Mesendoderm (in vitro differentiated cells): ENCODE results near the gene TBC1D19.
"Not testable (repeated sequence)": the region's sequence is repeated elsewhere in the genome, so short reads cannot be mapped to it uniquely, and the experiment has no call there.

ENCODE experiments used
- DNase-seq: peaks from one replicate; pipeline ENCODE4 v3.0.0; 2013
- H2AK5ac ChIP-seq: 2 replicates; pipeline ENCODE4 v1.6.1; 2013; ENCODE audit warnings: low read length, inconsistent platforms
- H2BK120ac ChIP-seq: 2 replicates; pipeline ENCODE4 v1.6.1; 2013; ENCODE audit warnings: low read depth, mild to moderate bottlenecking, low read length, moderate library complexity, mixed read lengths
- H2BK15ac ChIP-seq: replicated peaks from 2 replicates; pipeline ENCODE4 v1.6.1; 2013; ENCODE audit warnings: low read depth, mild to moderate bottlenecking, moderate library complexity
- H2BK5ac ChIP-seq: 2 replicates; pipeline ENCODE4 v1.6.1; 2013; ENCODE audit warnings: low read length, inconsistent platforms
- H3K18ac ChIP-seq: 2 replicates; pipeline ENCODE4 v1.6.1; 2013; ENCODE audit warnings: mild to moderate bottlenecking, low read length, mixed read lengths
- H3K23ac ChIP-seq: one replicate; pipeline ENCODE4 v1.6.1; 2013; ENCODE audit warnings: low read length
- H3K27ac ChIP-seq: 2 replicates; pipeline ENCODE4 v1.5.1; 2013; ENCODE audit warnings: low read depth, mild to moderate bottlenecking, inconsistent platforms, low read length, moderate library complexity
- H3K27me3 ChIP-seq: 2 replicates; pipeline ENCODE4 v1.6.1; 2013; ENCODE audit warnings: low read length, control low read depth, mild to moderate bottlenecking, inconsistent platforms; ENCODE audit not compliant: insufficient read depth, poor library complexity
- H3K36me3 ChIP-seq: 2 replicates; pipeline ENCODE4 v1.6.1; 2013; ENCODE audit warnings: low read length, inconsistent platforms; ENCODE audit not compliant: control insufficient read depth, insufficient read depth
- H3K4ac ChIP-seq: one replicate; pipeline ENCODE4 v1.6.1; 2013; ENCODE audit warnings: low read depth, mild to moderate bottlenecking, low read length, moderate library complexity
- H3K4me1 ChIP-seq: 2 replicates; pipeline ENCODE4 v1.6.1; 2013; ENCODE audit warnings: low read depth, low read length, inconsistent platforms; ENCODE audit not compliant: control insufficient read depth
- H3K4me2 ChIP-seq: 2 replicates; pipeline ENCODE4 v1.6.1; 2013; ENCODE audit warnings: low read length
- H3K4me3 ChIP-seq: 2 replicates; pipeline ENCODE4 v1.5.1; 2013; ENCODE audit warnings: mild to moderate bottlenecking, low read length
- H3K56ac ChIP-seq: one replicate; pipeline ENCODE4 v1.6.1; 2013; ENCODE audit warnings: low read length
- H3K79me1 ChIP-seq: 2 replicates; pipeline ENCODE4 v1.6.1; 2013; ENCODE audit warnings: low read length, inconsistent platforms
- H3K79me2 ChIP-seq: 2 replicates; pipeline ENCODE4 v1.6.1; 2013; ENCODE audit warnings: mild to moderate bottlenecking, low read length; ENCODE audit not compliant: control insufficient read depth, insufficient read depth
- H3K9ac ChIP-seq: 2 replicates; pipeline ENCODE4 v1.6.1; 2013; ENCODE audit warnings: low read length, inconsistent platforms
- H4K5ac ChIP-seq: one replicate; pipeline ENCODE4 v1.6.1; 2013; ENCODE audit warnings: low read length
- H4K8ac ChIP-seq: one replicate; pipeline ENCODE4 v1.6.1; 2013; ENCODE audit warnings: low read depth, mild to moderate bottlenecking, control low read depth, low read length, moderate library complexity
- WGBS: extraction: QIAGEN DNeasy Blood & Tissue Kit; methylation state at CpG from one replicate; pipeline ENCODE4 v1.1.7; 2013; ENCODE audit warnings: low lambda C conversion rate, missing lambda C conversion rate; ENCODE audit not compliant: insufficient coverage; ENCODE audit errors: extremely low coverage; 5-methylcytosine and 5-hydroxymethylcytosine counted together

TBC1D19 gene

GRCh38 chr4:26576231-26576739 lies 7.6 kb upstream of the TBC1D19 start:
- peak; percentile 21 for DNase-seq
- Histone ChIP-seq H3K27ac (no peak overlapping the region), H2BK5ac (no peak overlapping the region), H3K36me3 (no peaks in the 10 kb centered on the region), H3K9ac (no peak overlapping the region), H3K79me1 (no peaks in the 10 kb centered on the region), H3K4me2 (no peak overlapping the region), H3K27me3 (no peaks in the 10 kb centered on the region), H2AK5ac (no peak overlapping the region), H3K79me2 (no peaks in the 10 kb centered on the region), H4K5ac (no peak overlapping the region), H3K56ac (no peak overlapping the region), H3K4me3 (no peak overlapping the region), H4K8ac (no peak overlapping the region), H3K18ac (no peak overlapping the region), H2BK15ac (no peak overlapping the region), H2BK120ac (no peak overlapping the region), H3K4ac (no peak overlapping the region), H3K4me1 (no peaks in the 10 kb centered on the region), H3K23ac (no peak overlapping the region)
- no CpG with 5 or more reads among the region's 7 CpGs for WGBS

DNA sequence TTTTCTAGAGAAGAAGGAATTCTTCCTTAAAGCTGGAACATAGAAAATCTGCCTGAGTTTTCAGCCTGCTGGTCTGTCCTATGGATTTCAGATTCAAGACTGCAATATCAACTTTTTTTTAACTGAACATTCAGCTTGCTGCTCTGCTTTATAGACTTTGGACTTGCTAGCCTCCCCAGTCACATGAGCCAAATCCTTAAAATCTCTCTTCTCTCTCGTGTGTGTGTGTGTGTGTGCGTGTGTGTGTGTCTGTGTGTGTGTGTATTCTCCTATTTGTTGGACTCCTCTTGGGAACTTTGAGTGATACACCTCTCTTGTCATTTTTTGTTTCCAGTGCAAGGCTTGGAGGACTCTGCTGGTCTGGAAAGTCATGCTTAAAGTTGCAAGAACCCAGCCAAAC lies 6.8 kb upstream of the TBC1D19 start:
- H3K9ac ChIP-seq, result no peak overlapping the region
- DNase-seq, result no peak
- no peak overlapping the region for H3K4me2 ChIP-seq
- H3K56ac ChIP-seq, result no peak overlapping the region
- no peak overlapping the region for H2BK5ac ChIP-seq
- no peak overlapping the region for H3K4ac ChIP-seq
- H4K8ac ChIP-seq, result no peak overlapping the region
- H4K5ac ChIP-seq, result no peak overlapping the region
- no peaks in the 10 kb centered on the region for H3K4me1 ChIP-seq
- H3K27me3 ChIP-seq, result no peaks in the 10 kb centered on the region
- WGBS, result no CpG with 5 or more reads among the region's 2 CpGs
- no peaks in the 10 kb centered on the region for H3K79me1 ChIP-seq
- H2BK15ac ChIP-seq, result no peak overlapping the region
- H3K18ac ChIP-seq, result no peak overlapping the region
- no peak overlapping the region for H2AK5ac ChIP-seq
- no peak overlapping the region for H3K4me3 ChIP-seq
- no peaks in the 10 kb centered on the region for H3K36me3 ChIP-seq
- no peak overlapping the region for H2BK120ac ChIP-seq
- no peak overlapping the region for H3K23ac ChIP-seq
- no peak overlapping the region for H3K27ac ChIP-seq
- no peaks in the 10 kb centered on the region for H3K79me2 ChIP-seq

DNA sequence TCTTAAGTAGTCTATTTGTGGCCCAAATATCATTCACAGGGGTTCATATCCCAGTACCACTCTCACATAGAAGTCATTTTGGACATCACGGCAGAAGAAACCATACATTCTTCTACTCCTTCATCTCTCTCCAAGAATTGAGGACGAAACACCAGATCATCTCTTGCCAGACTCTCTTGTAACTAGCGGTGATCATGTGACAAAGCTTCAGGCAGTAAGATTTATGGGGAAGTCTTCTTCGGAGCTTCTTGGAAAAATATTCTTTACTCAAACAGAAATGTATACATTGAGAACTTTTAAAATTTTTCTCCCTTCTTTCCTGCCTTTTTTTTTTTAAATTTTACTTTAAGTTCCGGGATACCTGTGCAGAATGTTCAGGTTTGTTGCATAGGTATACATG lies 4.7 kb upstream of the TBC1D19 start:
- H3K36me3 ChIP-seq, result no peaks in the 10 kb centered on the region
- H3K4ac ChIP-seq, result no peak overlapping the region
- no peak overlapping the region for H3K23ac ChIP-seq
- no peak overlapping the region for H3K56ac ChIP-seq
- H3K4me1 ChIP-seq, result no peaks in the 10 kb centered on the region
- no peak overlapping the region for H3K27ac ChIP-seq
- no peak overlapping the region for H2BK5ac ChIP-seq
- no peak overlapping the region for H4K5ac ChIP-seq
- no peaks in the 10 kb centered on the region for H3K27me3 ChIP-seq
- WGBS, result no CpG with 5 or more reads among the region's 5 CpGs
- no peak overlapping the region for H3K9ac ChIP-seq
- no peak overlapping the region for H3K4me2 ChIP-seq
- no peak overlapping the region for H3K18ac ChIP-seq
- no peak for DNase-seq
- H4K8ac ChIP-seq, result no peak overlapping the region
- no peaks in the 10 kb centered on the region for H3K79me2 ChIP-seq
- H3K4me3 ChIP-seq, result no peak overlapping the region
- H2AK5ac ChIP-seq, result no peak overlapping the region
- no peak overlapping the region for H2BK120ac ChIP-seq
- no peaks in the 10 kb centered on the region for H3K79me1 ChIP-seq
- no peak overlapping the region for H2BK15ac ChIP-seq

- WGBS, result no CpG with 5 or more reads among the region's 4 CpGs
Observed at GRCh38 chr4:26581341-26581740, 2.5 kb upstream of the TBC1D19 start.

DNA sequence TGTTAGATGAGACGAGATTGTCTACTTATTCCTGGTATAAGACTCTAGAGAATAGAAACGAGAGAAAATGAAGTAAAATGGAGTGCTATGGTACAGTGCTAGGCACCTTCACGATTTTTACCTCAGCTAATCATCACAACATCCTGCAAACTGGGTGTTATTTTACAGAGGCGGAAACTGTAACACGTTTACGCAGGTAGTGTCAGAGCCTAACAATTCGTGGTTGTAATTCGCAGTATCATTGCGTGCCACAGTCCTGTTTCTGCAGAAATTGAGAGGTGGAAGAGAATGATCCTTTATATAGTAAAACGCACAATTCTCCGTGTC lies 383 bp upstream of the TBC1D19 start:
- Histone ChIP-seq H3K36me3 (no peaks in the 10 kb centered on the region), H3K9ac (peak overlapping the region; percentile 59), H3K23ac (no peak overlapping the region), H3K18ac (no peak overlapping the region), H3K27ac (no peak overlapping the region), H3K79me2 (no peaks in the 10 kb centered on the region), H2BK120ac (no peak overlapping the region), H3K4me3 (peak overlapping the region; percentile 19), H3K4me1 (no peaks in the 10 kb centered on the region), H4K8ac (no peak overlapping the region), H3K4me2 (peak overlapping the region; percentile 68), H3K79me1 (no peaks in the 10 kb centered on the region), H4K5ac (peak overlapping the region; percentile 66), H3K4ac (no peak overlapping the region), H3K56ac (peak overlapping the region; percentile 79), H2BK5ac (no peak overlapping the region), H2BK15ac (no peak overlapping the region), H3K27me3 (no peaks in the 10 kb centered on the region), H2AK5ac (no peak overlapping the region)
- no peak for DNase-seq
- WGBS, result no CpG with 5 or more reads among the region's 11 CpGs

More at GRCh38 chr4:26581341-26581740, 2.5 kb upstream of the TBC1D19 start:
- DNase-seq, H3K79me1 ChIP-seq, H3K27ac ChIP-seq, H3K27me3 ChIP-seq, H3K4me2 ChIP-seq, H2AK5ac ChIP-seq, H3K4me1 ChIP-seq, H3K36me3 ChIP-seq, H3K23ac ChIP-seq, H3K18ac ChIP-seq, H2BK5ac ChIP-seq, H4K8ac ChIP-seq, H3K4me3 ChIP-seq, H2BK15ac ChIP-seq, H2BK120ac ChIP-seq, H3K4ac ChIP-seq, H4K5ac ChIP-seq, H3K56ac ChIP-seq, H3K79me2 ChIP-seq, H3K9ac ChIP-seq: not testable (repeated sequence)

DNA sequence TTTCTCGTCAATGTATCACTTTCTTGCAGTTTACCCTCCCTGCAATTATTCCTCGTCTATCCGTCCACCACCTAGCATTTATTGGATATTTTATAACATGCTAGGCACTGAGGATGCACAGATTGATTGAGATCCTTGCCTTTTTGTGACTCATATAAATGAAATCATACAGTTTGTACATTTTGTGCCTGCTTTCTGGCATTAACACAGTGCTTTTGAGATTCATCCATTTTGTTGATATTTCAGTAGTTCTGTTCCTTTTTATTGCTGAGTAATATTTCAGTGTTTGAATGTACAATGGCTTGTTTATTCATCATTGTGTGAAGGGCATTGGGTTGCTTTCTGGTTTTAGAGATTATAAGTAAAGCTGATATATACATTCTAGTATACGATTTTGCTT lies 841 bp downstream of the TBC1D19 start:
- Histone ChIP-seq H3K4me1 (no peaks in the 10 kb centered on the region), H3K79me1 (no peaks in the 10 kb centered on the region), H3K56ac (peak overlapping the region; percentile 57), H3K27me3 (no peaks in the 10 kb centered on the region), H3K4ac (no peak overlapping the region), H3K23ac (no peak overlapping the region), H2AK5ac (no peak overlapping the region), H3K36me3 (no peaks in the 10 kb centered on the region), H3K27ac (no peak overlapping the region), H3K9ac (peak overlapping the region; percentile 67), H3K18ac (no peak overlapping the region), H3K79me2 (no peaks in the 10 kb centered on the region), H2BK120ac (no peak overlapping the region), H2BK5ac (no peak overlapping the region), H3K4me3 (peak overlapping the region; percentile 75), H4K5ac (no peak overlapping the region), H2BK15ac (no peak overlapping the region), H3K4me2 (peak overlapping the region; percentile 43), H4K8ac (no peak overlapping the region)
- DNase-seq, result no peak
- WGBS, result no CpG with 5 or more reads among the region's 4 CpGs
